PC-9 (cell line): ENCODE measurements around the gene RAB11FIP5. TPM values are rescaled to one million over a fixed set of nuclear protein-coding genes. Genes with fewer than 3 reads are reported as not detected.

Experiments
- BruUV-seq: library from RNA; stranded (reverse); fragments of 400-500 nt; replicated peaks from 2 replicates; lab custom pipeline; 2021; lab: Mats Ljungman, UMichigan
- CTCF ChIA-PET: fragments of 300-600 bp; sonication (Branson Sonifier 250); formaldehyde crosslinking; loops from one replicate; lab custom pipeline; 2022; ENCODE audit warnings: antibody characterized with exemption; lab: Charles Lee
- POLR2A ChIA-PET: fragments of 300-600 bp; sonication (Branson Sonifier 250); formaldehyde crosslinking; loops from one replicate; lab custom pipeline; 2022; ENCODE audit warnings: antibody characterized with exemption; ENCODE audit not compliant: unreplicated experiment; lab: Charles Lee
- DNase-seq, 2 experiments: peaks; one replicate each; pipeline versions ENCODE4 v3.0.0 to v3.0.0-alpha.2; 2015 to 2022; ENCODE audit warnings: mixed read lengths in 1 of 2
- H2AFZ ChIP-seq: fragments of 200-600 bp; sonication (generic); 2 replicates; pipeline ENCODE4 v1.8.1; 2017; ENCODE audit warnings: antibody characterized with exemption
- H3F3A ChIP-seq: fragments of 200-600 bp; sonication (generic); 2 replicates; pipeline ENCODE4 v1.8.1; 2017; ENCODE audit warnings: antibody characterized with exemption, mild to moderate bottlenecking, low read depth; ENCODE audit not compliant: insufficient read depth
- H3K27ac ChIP-seq: fragments of 200-600 bp; sonication (generic); 2 replicates; pipeline ENCODE4 v1.6.1; 2016; ENCODE audit warnings: mixed run types
- H3K27me3 ChIP-seq: fragments of 200-600 bp; sonication (generic); 2 replicates; pipeline ENCODE4 v1.6.1; 2016; ENCODE audit warnings: low read depth, mixed run types; ENCODE audit not compliant: insufficient read depth
- H3K36me3 ChIP-seq: fragments of 200-600 bp; sonication (generic); 2 replicates; pipeline ENCODE4 v1.6.1; 2016; ENCODE audit warnings: low read depth, mixed run types
- H3K4me1 ChIP-seq: fragments of 200-600 bp; sonication (generic); replicated peaks from 2 replicates; pipeline ENCODE4 v1.6.1; 2016; ENCODE audit warnings: mixed run types; ENCODE audit not compliant: insufficient read depth
- H3K4me2 ChIP-seq: fragments of 200-600 bp; sonication (generic); 2 replicates; pipeline ENCODE4 v1.6.1; 2017; ENCODE audit warnings: mixed run types
- H3K4me3 ChIP-seq: fragments of 200-600 bp; sonication (generic); 2 replicates; pipeline ENCODE4 v1.6.1; 2016; ENCODE audit warnings: mixed run types
- H3K79me2 ChIP-seq: fragments of 200-600 bp; sonication (generic); 2 replicates; pipeline ENCODE4 v1.6.1; 2017; ENCODE audit warnings: low read depth, mixed run types
- H3K9me2 ChIP-seq: fragments of 200-600 bp; sonication (generic); 2 replicates; pipeline ENCODE4 v1.8.1; 2017; ENCODE audit warnings: mild to moderate bottlenecking; ENCODE audit not compliant: insufficient read depth
- H3K9me3 ChIP-seq: fragments of 200-600 bp; sonication (generic); 2 replicates; pipeline ENCODE4 v1.8.1; 2016; ENCODE audit warnings: low read depth; ENCODE audit not compliant: insufficient read depth
- H4K20me1 ChIP-seq: fragments of 200-600 bp; sonication (generic); 2 replicates; pipeline ENCODE4 v1.8.1; 2017; ENCODE audit not compliant: insufficient read depth
- CTCF ChIP-seq: fragments of 200-600 bp; sonication (generic); conservative IDR thresholded peaks from 2 replicates; pipeline ENCODE4 v1.6.1; 2017; ENCODE audit warnings: mixed run types, antibody characterized with exemption, mild to moderate bottlenecking, moderate library complexity
- EZH2 ChIP-seq: fragments of 200-600 bp; sonication (generic); IDR thresholded peaks from 2 replicates; pipeline ENCODE4 v1.8.0; 2017; ENCODE audit warnings: antibody characterized with exemption, low read depth
- intact Hi-C: fragments of 100-400 bp; cut with micrococcal nuclease; formaldehyde crosslinking; loops from one replicate; pipeline ENCODE4 v1.10.0; 2022; ENCODE audit not compliant: unreplicated experiment
- total RNA-seq: library from RNA; stranded (reverse); gene quantifications from 2 replicates; pipeline ENCODE4 v1.2.3, GENCODE V29; 2021

The RAB11FIP5 gene
- total RNA-seq, 1 experiment from 2014 or later = 25.0 TPM

GRCh38 chr2:73036766-73037165 is 76.0 kb downstream of the RAB11FIP5 start:
- Histone ChIP-seq H3K4me3 (no peak overlapping the region), H3F3A (0 out of 2 replicates have a peak, but pooled peaks cover 7% of the 10 kb centered on the region), H3K9me2 (no peaks in the 10 kb centered on the region), H3K27me3 (no peaks in the 10 kb centered on the region), H3K27ac (no peak overlapping the region), H3K9me3 (no peaks in the 10 kb centered on the region), H3K4me1 (peaks cover 11% of the 10 kb centered on the region; the same call in 1 of the 2 replicates), H3K36me3 (no peaks in the 10 kb centered on the region), H4K20me1 (no peaks in the 10 kb centered on the region), H3K4me2 (no peak overlapping the region), H3K79me2 (no peaks in the 10 kb centered on the region), H2AFZ (no peak overlapping the region)
- POLR2A ChIA-PET = no interaction called here
- DNase-seq = no peak
- CTCF ChIA-PET = no interaction called here
- BruUV-seq = no TSS peak
- intact Hi-C loops = no loop called here
- TF ChIP-seq EZH2 (no peak), CTCF (no peak)

DNA sequence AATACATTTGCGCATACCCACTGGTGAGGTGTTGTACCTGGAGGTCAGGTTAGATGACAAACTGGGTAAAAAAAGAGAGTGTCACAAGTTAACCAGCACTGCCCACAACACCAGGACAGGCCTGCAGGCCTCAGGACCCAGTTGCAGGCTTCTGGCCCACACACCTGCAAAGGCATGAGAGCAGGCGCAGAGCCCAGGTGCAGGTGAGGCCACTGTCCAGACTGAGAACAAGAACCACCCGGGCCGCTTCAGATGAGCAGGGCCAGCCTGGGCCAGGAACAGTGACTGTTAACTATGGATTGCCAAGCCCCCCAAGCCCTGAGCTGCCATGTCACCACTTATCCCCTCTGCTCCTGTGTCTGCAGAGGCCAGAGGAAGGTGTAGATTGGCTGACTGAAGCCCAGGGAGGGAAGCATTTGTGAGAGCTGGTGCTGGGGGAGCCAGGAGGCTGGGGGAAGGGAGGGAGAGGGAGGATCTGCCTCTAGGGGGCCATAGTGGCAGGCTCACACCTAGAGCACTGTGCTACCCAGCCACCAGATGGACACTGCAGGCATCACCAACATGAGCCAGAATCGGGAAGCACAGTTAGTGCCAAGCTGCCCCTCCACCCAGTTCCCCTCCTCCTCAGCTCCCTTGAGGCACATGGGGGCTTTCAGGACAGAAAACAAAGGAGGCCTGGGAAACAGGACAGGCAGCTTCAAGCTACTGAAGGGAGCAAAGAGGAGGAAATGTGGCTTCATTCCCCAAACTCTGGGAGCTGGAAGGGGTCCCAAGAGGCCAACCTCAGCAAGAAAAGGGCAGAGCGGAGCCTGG is 76.6 kb downstream of the RAB11FIP5 start:
- no peaks in the 10 kb centered on the region for H3K9me2 ChIP-seq
- ChIA-PET POLR2A (no interaction called here), CTCF (no interaction called here)
- intact Hi-C loops = no loop called here
- no TSS peak for BruUV-seq
- H3K4me3 ChIP-seq = no peak overlapping the region
- no peak for DNase-seq
- H3K36me3 ChIP-seq = no peaks in the 10 kb centered on the region
- no peaks in the 10 kb centered on the region for H3K9me3 ChIP-seq
- no peaks in the 10 kb centered on the region for H3K27me3 ChIP-seq
- H3F3A ChIP-seq = 0 out of 2 replicates have a peak, but pooled peaks cover 8% of the 10 kb centered on the region
- no peak overlapping the region for H3K27ac ChIP-seq
- H4K20me1 ChIP-seq = no peaks in the 10 kb centered on the region
- H3K4me2 ChIP-seq = no peak overlapping the region
- TF ChIP-seq CTCF (no peak), EZH2 (no peak)
- peaks cover 14% of the 10 kb centered on the region; the same call in 1 of the 2 replicates for H3K4me1 ChIP-seq
- H2AFZ ChIP-seq = no peak overlapping the region
- H3K79me2 ChIP-seq = no peaks in the 10 kb centered on the region

- POLR2A ChIA-PET = no interaction called here
- Histone ChIP-seq H3F3A (0 out of 2 replicates have a peak, but pooled peaks cover 8% of the 10 kb centered on the region), H3K27ac (no peak overlapping the region), H3K79me2 (no peaks in the 10 kb centered on the region), H3K9me2 (no peaks in the 10 kb centered on the region), H3K4me2 (no peak overlapping the region), H3K4me3 (no peak overlapping the region), H3K27me3 (no peaks in the 10 kb centered on the region), H2AFZ (no peak overlapping the region), H3K4me1 (peaks cover 14% of the 10 kb centered on the region; the same call in 1 of the 2 replicates), H3K9me3 (no peaks in the 10 kb centered on the region), H4K20me1 (no peaks in the 10 kb centered on the region), H3K36me3 (no peaks in the 10 kb centered on the region)
- intact Hi-C loops = no loop called here
- TF ChIP-seq EZH2 (no peak), CTCF (no peak)
- no peak for DNase-seq
- BruUV-seq = no TSS peak
- CTCF ChIA-PET = no interaction called here
Measured at GRCh38 chr2:73034661-73035375, 77.9 kb downstream of the RAB11FIP5 start.
